ENCODE results near the gene VPS13D. TPM values are rescaled to one million over a fixed set of nuclear protein-coding genes. Genes with fewer than 3 reads are reported as not detected.

Gene VPS13D
- total and polyA plus RNA-seq, 2 experiments from 2014 or later = 9.7 to 35.7 TPM

DNA sequence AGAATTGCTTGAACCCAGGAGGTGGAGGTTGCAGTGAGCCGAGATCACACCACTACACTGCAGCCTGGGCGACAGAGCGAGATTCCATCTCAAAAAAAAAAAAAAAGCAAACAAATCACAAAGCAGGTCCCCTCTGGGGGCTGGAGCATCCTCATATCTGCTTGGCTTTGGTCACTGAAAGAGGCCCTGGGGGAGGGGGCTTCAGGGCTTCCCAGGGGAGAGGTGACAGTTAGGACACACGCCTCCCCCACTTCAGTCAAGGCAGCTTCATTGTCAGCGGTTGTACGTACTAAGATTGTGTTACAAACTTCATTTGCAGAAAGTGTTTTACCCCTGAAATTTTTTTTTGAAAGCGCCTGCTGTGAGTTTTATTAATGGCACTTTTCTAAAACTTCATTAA, 257.7 kb downstream of the VPS13D start:
- Histone ChIP-seq H3K4me3 (no peak overlapping the region), H3K27ac (no peak overlapping the region), H3K4me1 (ENCODE audit: low read depth) (no peaks in the 10 kb centered on the region), H3K9me3 (ENCODE audit: low read depth) (no peaks in the 10 kb centered on the region), H3K36me3 (no peaks in the 10 kb centered on the region), H3K27me3 (no peaks in the 10 kb centered on the region)
- no peak for TF ChIP-seq CTCF (IDR thresholded peaks at IDR 0.05; ENCODE audit: low read depth, low read length)
- no peak for DNase-seq (ENCODE audit: low read depth in 1 of 2, low spot score in 1 of 2)

GRCh38 chr1:12488666-12489354, 259.0 kb downstream of the VPS13D start:
- no peak for DNase-seq (ENCODE audit: low read depth in 1 of 2, low spot score in 1 of 2)
- no peaks in the 10 kb centered on the region for H3K4me1 ChIP-seq (ENCODE audit: low read depth)
- H3K36me3 ChIP-seq = no peaks in the 10 kb centered on the region
- H3K9me3 ChIP-seq (ENCODE audit: low read depth) = no peaks in the 10 kb centered on the region
- no peak for TF ChIP-seq CTCF (IDR thresholded peaks at IDR 0.05; ENCODE audit: low read depth, low read length)
- H3K27ac ChIP-seq = no peak overlapping the region
- no peaks in the 10 kb centered on the region for H3K27me3 ChIP-seq
- no peak overlapping the region for H3K4me3 ChIP-seq

DNA sequence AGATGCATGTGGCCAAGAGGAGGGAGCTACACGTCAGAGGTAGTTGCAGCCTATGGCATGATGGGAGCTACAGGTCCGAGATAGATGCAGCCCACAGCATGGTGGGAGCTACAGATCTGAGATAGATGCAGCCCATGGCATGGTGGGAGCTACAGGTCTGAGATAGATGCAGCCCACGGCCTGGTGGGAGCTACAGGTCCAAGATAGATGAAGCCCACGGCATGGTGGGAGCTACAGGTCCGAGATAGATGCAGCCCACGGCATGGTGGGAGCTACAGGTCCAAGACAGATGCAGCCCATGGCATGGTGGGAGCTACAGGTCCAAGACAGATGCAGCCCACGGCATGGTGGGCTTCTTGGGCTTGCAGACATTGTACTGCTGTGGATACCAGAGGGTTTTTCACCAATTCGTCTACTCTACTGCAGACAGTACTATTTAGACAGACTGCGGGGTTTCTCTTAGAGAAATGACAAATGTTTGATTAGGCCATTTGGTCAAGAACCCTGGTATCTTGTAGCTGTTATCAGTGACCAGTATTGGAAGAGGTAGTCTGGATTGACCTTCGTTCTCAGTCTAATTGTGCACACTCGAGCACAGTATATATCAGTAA, 260.8 kb downstream of the VPS13D start:
- Histone ChIP-seq H3K27ac (no peak overlapping the region), H3K27me3 (no peaks in the 10 kb centered on the region), H3K36me3 (no peaks in the 10 kb centered on the region), H3K4me3 (no peak overlapping the region), H3K4me1 (ENCODE audit: low read depth) (peaks cover 5% of the 10 kb centered on the region), H3K9me3 (ENCODE audit: low read depth) (no peaks in the 10 kb centered on the region)
- no peak for DNase-seq (ENCODE audit: low read depth in 1 of 2, low spot score in 1 of 2)
- no peak for TF ChIP-seq CTCF (IDR thresholded peaks at IDR 0.05; ENCODE audit: low read depth, low read length)

GRCh38 chr1:12491656-12492055, 261.8 kb downstream of the VPS13D start:
- no peaks in the 10 kb centered on the region for H3K36me3 ChIP-seq
- no peak for DNase-seq (ENCODE audit: low read depth in 1 of 2, low spot score in 1 of 2)
- H3K9me3 ChIP-seq (ENCODE audit: low read depth) = no peaks in the 10 kb centered on the region
- H3K4me3 ChIP-seq = no peak overlapping the region
- H3K4me1 ChIP-seq (ENCODE audit: low read depth) = peaks cover 14% of the 10 kb centered on the region
- no peaks in the 10 kb centered on the region for H3K27me3 ChIP-seq
- no peak for TF ChIP-seq CTCF (IDR thresholded peaks at IDR 0.05; ENCODE audit: low read depth, low read length)
- H3K27ac ChIP-seq = no peak overlapping the region

DNA sequence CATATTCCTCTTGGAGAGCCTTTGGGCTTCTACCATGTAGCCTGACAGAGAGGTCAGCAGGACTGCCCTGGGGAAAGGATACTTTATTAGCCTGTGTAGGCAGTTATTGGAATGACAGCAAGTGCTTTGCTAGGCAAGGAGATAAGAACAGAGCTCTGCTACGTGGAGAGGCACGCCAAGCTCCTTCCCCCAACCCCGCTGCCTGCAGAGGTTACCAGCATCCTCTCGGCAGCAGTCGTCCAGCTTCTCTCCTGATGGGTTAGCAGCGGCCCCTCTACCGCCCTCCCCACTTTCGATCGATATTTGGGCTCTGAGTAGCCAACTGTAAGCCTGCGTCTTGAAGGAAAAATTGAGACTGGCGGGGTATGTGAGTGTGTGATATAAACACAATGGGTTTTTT, 265.9 kb downstream of the VPS13D start:
- peak in 1 of 2 donors; percentile 79 for DNase-seq (ENCODE audit: low read depth in 1 of 2, low spot score in 1 of 2)
- Histone ChIP-seq H3K27me3 (no peaks in the 10 kb centered on the region), H3K4me3 (no peak overlapping the region), H3K4me1 (ENCODE audit: low read depth) (peaks cover 23% of the 10 kb centered on the region), H3K36me3 (no peaks in the 10 kb centered on the region), H3K9me3 (ENCODE audit: low read depth) (no peaks in the 10 kb centered on the region), H3K27ac (no peak overlapping the region)
- TF ChIP-seq CTCF (IDR thresholded peaks at IDR 0.05; ENCODE audit: low read depth, low read length) = no peak
